Body of pancreas (tissue), 4 donors: Measurements from ENCODE around the gene RAB40C.

ENCODE experiments used
- CTCF ChIP-seq, 7 experiments: fragments of 450-650 bp in 4 of 7; fragments of 200-600 bp in 3 of 7; sonication (generic) in 3 of 7; IDR thresholded peaks; one replicate each; pipeline ENCODE4 v1.5.1; 2016 to 2019; ENCODE audit warnings: antibody characterized with exemption in 7 of 7
- POLR2A ChIP-seq, 3 donors: fragments of 450-650 bp; IDR thresholded peaks; one replicate each; pipeline ENCODE4 v1.6.1; 2016; ENCODE audit warnings: antibody characterized with exemption in 3 of 3, mild to moderate bottlenecking in 2 of 3

- TF ChIP-seq CTCF (IDR thresholded peaks at IDR 0.05) (no peak), POLR2A (IDR thresholded peaks at IDR 0.05) (no peak)
Observed at GRCh38 chr16:603933-604332, 14.1 kb downstream of the RAB40C start.
